ENCODE measurements around the gene SPTBN5.
A peak's percentile ranks its signal among the peaks of the same experiment; 100 is the strongest.

The SPTBN5 gene

GRCh38 chr15:41903782-41904181, 9.9 kb upstream of the SPTBN5 start:
- DNase-seq (ENCODE audit: low read depth) = no peak

GRCh38 chr15:41901431-41901830, 7.6 kb upstream of the SPTBN5 start:
- DNase-seq (ENCODE audit: low read depth) = no peak

GRCh38 chr15:41900526-41901380, 6.9 kb upstream of the SPTBN5 start:
- DNase-seq (ENCODE audit: low read depth) = no peak

GRCh38 chr15:41899854-41900442, 6.1 kb upstream of the SPTBN5 start:
- DNase-seq (ENCODE audit: low read depth) = no peak

- no peak for DNase-seq (ENCODE audit: low read depth)
These were observed 3.5 kb upstream of the SPTBN5 start for GRCh38 chr15:41897363-41897799.

DNA sequence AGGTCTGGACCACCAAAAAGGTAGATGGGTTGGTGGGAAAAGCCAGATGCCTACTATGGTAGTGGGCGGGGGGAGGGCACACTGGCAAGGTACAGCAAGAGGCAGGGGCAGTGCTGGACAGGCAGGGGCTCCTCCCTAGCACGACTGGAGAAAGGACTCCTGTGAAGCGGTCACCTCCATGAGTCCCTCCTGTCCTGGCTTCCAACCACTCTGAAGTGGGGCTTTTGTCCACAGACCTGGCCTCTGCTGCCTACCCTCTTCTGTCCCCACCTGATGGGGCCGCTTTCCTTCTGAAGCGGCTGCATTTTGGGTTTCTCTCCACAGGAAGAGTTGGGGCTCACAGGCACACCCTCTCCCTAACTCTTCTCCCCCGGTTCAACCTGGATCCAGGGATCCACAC, 2.7 kb upstream of the SPTBN5 start:
- DNase-seq (ENCODE audit: low read depth) = no peak

DNA sequence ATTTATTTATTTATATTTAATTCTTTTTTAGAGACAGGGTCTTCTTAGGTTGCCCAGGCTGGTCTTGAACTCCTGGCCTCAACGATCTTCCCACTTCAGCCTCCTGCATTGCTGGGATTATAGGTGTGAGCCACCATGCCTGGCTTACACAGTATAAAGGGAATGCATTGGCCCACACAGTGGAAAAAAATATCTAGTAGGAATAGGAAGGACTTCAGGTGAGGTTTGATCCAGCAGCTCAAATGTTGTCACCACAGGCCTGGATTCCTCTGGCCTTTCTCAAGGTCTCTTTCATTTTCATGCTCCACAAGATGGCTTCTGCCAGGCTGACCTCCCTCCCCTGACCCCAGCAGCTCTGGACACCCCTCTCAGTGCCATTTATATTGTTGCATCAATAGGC, 2.1 kb upstream of the SPTBN5 start:
- no peak for DNase-seq (ENCODE audit: low read depth)

DNA sequence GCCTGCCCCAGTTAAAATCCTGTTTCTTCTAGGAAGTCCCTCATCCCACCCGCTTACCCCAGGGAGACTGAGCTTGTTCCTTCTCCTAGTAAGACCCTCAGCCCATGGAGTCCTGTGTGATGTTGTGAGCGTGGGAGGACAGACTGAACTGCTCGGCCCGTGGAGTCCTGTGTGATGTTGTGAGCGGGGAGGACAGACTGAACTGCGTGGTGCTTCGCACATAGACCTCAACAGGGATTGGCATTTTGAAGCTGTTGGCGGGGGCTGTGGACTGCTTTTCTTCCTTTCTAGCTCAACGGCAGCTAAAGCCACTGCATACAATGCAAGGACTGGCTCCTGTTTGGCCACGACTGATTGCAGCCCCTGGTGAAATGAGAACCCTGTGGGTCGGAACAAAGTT, 1.6 kb upstream of the SPTBN5 start:
- DNase-seq (ENCODE audit: low read depth) = no peak

DNA sequence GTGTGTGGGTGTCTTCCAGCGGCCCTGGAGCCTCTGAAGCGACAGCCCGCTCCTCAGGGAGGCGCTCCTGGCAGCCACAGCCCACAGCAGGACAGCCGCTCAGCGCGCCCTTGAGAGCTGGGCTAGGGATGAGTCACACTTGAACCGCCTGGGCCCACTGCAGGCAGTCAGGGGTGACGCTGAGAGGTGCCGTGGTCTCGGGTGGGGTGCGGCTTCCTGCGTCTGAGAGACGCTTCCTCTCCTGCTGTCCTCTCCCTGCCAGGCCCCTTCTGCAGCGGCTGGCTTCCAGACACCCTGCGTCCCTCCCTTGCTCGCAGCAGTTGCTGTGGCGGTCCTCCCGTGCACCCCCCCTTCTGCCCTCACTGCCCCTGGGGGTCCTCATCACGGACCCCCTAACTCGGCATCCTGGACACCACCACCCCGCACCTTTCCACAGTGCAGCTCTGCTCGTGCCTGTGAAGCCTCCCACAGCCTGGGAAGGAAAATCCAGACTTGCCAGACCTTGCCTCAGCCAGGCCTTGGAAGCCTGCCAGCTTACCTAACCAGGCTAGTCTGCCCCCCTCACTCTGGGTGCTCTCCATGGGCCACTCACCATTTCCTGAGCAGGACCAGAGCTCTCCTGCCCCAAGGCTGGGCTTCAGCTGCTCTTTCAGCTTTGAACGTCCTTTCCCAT, 1.1 kb upstream of the SPTBN5 start:
- peak; percentile 86 for DNase-seq (ENCODE audit: low read depth)

DNA sequence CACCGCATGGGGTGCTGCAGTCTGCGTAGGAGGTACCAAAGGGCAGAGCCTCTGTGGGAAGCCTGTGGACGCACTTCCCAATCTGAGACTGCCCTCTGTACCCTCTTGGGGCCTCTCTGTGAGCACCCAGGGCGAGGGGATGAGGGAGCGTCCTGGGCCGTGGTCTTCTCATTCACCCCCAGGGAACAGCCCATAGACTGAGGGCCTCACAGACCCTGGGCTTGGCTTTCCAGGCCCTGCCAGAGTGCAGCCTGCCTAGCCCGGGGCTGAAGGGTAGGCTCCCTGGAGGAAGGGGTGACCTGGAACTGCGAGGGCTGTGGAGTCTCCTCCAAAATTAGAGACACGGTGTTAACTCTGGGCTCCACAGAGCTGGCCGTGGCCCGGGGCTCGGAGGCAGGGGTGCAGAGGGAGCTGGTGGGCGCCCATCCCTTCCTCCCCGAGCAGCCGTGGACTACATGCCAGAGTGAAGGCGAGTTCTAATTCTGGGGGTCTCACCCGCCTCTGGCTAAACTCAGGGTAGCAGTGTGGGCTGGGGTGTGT, 468 bp upstream of the SPTBN5 start:
- DNase-seq (ENCODE audit: low read depth) = no peak

DNA sequence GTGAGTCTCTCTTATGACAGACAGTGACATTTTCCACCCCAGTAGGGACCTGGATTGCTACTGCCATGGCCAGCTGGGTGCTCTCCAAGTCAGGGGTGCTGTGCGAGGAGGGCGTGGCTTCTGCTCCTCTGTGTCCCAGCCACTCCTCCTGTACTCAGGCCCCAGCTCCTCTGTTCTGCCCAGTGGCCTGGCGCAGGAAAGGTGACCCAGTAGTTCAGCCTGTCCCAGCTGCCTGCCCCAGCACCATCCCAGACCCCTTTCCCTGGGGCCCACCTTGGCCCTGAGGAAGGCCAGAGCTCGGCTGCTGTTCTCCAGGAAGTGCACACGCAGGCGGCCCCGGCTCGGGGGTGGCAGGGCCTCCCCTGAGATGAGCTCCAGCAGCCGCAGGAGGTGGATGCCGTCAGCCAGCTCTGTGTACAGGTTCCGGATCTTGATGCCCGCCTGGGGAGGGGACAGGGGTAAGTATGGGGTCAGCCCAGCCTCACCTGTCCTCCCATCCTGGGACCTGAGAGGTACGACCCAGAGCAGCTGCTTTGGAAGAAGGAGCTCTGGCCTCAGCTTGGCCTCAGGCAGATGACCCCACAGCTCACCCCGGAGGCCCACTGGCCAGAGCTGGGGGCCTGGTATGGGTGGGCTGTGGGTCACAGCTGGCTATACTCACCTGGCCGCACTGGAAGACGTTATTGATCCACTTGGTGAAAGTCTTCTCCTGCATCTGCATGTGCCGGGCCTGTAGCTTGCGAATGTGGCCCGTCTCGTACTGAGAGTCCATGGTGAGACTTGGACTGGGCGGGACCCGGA, 1.0 kb downstream of the SPTBN5 start:
- no peak for DNase-seq (ENCODE audit: low read depth)

GRCh38 chr15:41891946-41892345, 1.9 kb downstream of the SPTBN5 start:
- no peak for DNase-seq (ENCODE audit: low read depth)

DNA sequence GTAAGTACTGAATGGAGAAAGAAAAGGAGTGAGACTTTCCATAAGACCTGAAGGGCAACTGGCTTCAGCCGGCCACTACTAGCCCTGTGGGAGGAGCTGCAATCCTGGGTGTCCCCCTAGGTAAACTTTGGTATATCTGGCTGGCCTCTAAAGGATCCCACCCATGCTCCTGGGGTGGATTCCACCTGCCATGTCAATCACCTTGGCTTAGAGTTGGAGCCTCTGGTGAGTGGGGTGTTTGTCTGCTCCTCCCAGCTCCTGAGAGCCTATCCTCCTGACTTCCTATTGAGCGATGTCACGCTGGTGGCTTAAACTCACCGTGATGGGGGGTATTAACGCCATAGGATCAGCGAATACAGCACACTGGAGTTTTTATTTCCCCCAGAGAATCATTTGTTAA, 2.6 kb downstream of the SPTBN5 start:
- no peak for DNase-seq (ENCODE audit: low read depth)

DNA sequence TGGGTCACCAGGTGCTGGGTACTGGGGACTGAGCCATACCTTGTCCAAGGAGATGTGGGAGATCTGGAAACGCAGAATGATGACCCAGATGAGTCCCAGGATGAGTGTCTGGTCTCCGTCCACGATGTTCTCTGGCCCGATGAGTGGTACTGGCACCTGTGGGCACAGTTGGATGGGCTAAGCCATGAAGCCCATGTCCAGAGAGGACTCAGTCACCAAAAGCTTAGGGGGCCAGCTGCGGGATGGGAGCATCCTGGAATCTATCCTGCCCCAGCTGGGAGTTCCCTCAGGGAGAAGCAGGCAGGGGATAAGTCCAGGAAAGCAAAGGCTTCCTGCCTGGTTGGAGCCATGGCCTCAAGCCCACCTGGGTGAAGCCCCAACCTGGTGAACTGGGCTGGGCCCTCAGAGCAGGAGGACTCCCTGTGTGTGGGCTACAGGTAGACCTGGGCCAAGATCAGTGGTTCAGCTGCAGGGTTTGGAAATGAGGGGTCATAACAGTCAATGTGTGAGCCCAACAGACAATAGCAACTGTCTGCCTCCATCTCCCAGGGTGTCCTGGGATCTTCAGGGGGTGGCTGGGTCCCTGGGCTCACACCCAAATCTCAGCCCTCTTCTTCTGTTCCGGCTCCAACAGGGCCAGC, 3.7 kb downstream of the SPTBN5 start:
- DNase-seq (ENCODE audit: low read depth) = no peak

DNA sequence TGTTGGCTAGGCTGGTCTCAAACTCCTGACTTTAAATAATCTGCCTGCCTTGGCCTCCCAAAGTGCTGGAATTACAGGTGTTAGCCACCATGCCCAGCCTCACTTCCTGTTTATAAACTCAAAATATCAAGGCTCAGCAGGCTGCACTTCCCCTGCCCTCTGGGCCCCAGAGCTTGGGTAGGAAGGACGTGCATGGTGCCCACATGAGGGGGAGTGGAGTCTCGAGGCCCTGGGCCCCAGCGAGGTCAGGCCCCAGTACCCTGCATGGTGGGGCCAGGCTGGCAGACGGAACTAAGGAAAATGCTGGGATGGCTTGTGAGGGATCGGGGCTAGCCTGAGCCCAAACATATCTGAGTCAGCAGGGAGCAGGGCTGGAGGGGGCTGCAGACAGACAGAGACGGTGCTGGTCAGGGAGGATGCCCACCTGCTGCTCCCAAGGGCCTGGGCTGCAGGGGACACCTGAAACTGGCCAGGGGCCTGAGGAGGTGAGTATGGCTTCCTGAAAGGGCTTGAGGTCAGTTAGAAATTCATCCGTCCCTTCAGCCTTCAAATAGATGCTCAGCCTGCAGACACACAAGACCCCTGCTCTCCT, 5.1 kb downstream of the SPTBN5 start:
- no peak for DNase-seq (ENCODE audit: low read depth)

DNA sequence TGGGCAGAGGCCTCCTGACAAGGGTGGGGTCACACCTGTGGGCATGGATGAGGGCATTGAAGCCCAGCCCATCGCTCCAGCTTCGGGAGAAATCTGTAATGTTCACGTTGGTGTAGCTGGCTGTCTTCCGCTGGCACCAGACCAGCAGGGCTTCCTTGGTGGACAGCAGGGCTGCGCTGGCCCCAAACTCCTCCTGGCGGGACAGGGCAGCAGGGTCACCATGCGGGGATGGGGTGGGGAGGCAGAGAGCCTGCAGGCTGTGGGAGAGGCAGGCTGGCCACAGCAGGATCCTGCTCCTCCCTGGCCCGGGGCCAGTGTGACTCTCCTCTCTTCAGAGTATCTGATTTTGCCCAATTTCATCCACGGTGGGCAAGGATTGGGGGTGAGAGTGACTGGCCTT, 6.0 kb downstream of the SPTBN5 start:
- DNase-seq (ENCODE audit: low read depth) = no peak

DNA sequence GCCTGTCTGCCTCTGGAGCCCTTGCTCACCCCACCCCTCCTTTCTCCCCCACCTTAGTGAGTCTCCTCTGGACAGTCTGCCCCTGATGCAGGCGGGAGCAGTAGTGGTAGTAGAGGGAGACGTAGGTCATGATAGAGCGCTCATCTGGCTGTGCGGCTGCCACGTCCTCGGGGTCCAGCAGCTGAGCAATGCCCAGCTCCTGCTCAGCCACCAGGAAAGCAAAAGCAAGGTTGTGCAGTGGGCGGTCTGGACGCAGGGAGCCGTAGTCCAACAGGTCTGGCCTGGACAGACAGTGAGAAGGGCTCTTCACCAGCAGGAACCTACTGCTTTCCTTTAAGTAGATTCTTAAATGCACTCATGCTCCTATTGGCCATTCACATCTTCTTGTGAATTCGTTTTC, 6.7 kb downstream of the SPTBN5 start:
- no peak for DNase-seq (ENCODE audit: low read depth)

DNA sequence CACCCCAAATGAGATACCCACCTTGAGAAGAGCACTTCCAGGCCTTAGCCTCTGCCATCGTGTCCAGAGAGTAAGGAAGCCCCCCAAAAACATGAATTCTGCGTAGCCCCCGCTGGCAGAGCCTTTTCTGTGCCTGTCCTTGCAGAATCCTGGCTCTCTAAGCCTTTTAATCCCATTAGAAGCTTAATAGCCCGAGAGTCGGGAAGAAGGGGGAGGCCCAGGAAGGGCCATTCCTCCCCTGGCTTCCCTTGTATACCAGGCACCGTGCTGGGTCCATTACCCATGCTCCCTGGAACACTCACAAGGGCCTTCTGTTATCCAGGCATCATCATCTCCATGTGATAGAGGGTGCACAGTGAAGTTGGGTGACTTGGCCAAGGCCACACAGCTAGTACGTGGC, 7.1 kb downstream of the SPTBN5 start:
- no peak for DNase-seq (ENCODE audit: low read depth)

DNA sequence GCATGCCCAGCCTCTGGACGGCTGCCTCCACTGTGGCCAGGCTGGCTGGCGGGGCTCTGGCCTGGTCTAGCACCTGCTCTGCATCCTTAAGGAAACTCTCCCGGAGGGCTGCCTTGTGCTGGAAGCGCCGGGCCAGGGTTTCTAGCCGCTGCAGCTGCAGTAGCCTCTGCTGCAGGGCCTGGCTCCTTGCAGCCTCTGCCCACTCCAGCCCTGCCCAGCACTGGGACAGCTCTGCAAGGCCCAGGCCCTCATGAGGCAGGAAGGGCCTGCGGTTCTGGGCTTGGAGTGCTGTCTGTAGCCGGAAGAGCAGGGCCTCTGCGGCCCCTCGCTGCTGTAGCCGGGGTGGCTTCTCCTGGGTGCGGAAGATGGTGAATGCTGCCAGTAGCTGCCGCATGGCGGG, 8.0 kb downstream of the SPTBN5 start:
- DNase-seq (ENCODE audit: low read depth) = no peak

DNA sequence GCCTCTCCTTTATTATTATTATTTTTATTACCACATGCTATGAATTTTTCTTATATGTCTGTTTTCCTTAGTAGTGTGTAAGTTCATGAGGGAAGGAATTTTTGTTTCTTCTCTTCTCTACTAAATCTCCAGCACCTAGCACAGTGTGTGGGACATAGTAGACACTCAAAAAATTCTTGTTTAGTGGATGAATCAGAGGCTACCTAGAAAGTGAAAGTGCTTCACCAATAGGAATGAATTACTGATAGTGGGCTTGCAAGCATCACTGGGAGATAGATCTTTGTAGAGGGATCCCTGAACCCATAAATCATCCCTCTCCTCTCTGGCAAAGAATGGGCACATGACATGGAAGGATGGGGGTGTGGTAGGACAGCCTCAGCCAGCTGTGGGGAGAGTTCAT, 8.5 kb downstream of the SPTBN5 start:
- no peak for DNase-seq (ENCODE audit: low read depth)

DNA sequence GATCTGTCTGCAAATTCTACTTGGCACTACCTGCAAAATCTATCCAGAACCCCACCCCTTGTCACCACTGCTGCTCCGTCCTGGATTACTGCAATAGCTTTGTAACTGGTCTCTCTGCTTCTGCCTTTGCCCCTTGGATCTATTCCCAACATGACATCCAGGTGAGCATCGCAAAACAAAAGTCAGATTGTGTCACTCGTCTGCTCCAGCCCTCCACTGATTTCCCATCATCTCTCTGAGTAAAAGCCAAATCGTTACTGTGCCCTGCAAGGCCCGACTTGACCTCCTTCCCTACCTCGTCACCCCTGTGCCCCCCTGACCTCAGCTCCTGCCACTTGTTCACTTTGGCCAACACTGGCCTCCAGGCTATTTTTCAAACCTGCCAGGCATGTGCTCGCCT, 9.4 kb downstream of the SPTBN5 start:
- DNase-seq (ENCODE audit: low read depth) = no peak

Data from T follicular helper cell (primary cell).